Activated CD4-positive, alpha-beta T cell treated with anti-CD3 and anti-CD28 coated beads, Interleukin-2, amount 50 U/mL, for 4 hours (primary cell): Measurements from ENCODE around the gene TPM2.

Source experiments
- DNase-seq, 2 experiments: peaks; one replicate each; pipeline ENCODE4 v3.0.0-alpha.2; 2020

The TPM2 gene

GRCh38 chr9:35689542-35690293, at the start of gene TPM2:
Gene TPM2 (minus strand): TSS chr9:35689925. CDS start chr9:35689817, 108 bp downstream.
- DNase-seq = no peak

DNA sequence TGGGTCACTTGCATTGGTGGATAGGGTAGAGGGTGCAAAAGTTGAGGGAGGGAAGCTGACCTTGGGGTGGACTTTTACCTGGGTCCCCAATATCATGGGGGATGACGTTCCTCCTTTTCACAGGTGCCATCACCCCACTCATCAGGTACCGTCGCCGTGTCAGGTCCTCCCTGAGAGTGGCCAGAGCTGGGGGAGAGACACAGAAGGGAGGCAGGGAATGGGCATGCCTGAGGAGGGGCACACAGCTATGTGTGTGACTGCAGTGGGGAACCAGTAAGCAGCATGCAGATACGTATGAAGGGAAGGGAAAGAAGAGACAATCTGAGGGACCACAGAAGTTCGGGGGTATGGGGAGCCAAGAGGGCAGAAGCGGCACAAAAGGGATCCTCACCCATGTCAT, 49.2 kb upstream of the TPM2 start:
- DNase-seq = no peak

- DNase-seq = no peak
Observed at GRCh38 chr9:35738186-35738585, 48.5 kb upstream of the TPM2 start.

DNA sequence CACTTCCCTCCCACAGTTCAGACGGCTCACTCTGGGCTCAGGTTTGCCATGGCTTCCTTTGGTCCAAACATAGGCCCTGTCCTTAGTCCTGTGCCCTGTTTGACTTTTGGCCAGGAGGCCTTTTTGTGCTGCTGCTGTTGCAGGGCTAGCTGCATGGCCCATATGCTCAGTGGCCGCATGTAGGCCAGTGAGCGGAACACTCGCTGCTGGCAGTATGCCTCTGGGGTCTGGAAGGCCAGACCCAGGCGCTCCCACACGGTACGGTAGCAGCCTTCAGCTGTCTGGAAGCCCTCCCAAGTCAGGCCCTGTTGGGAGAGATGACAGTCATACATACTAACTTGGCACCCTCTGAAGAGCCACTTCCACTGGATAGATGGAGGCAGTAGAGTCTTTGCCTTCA, 47.4 kb upstream of the TPM2 start:
- DNase-seq = no peak

GRCh38 chr9:35736201-35736633, 46.5 kb upstream of the TPM2 start:
- peak; percentile 64 for DNase-seq

GRCh38 chr9:35734096-35734495, 44.4 kb upstream of the TPM2 start:
- no peak for DNase-seq

GRCh38 chr9:35732800-35733541, 43.2 kb upstream of the TPM2 start:
- DNase-seq = no peak

DNA sequence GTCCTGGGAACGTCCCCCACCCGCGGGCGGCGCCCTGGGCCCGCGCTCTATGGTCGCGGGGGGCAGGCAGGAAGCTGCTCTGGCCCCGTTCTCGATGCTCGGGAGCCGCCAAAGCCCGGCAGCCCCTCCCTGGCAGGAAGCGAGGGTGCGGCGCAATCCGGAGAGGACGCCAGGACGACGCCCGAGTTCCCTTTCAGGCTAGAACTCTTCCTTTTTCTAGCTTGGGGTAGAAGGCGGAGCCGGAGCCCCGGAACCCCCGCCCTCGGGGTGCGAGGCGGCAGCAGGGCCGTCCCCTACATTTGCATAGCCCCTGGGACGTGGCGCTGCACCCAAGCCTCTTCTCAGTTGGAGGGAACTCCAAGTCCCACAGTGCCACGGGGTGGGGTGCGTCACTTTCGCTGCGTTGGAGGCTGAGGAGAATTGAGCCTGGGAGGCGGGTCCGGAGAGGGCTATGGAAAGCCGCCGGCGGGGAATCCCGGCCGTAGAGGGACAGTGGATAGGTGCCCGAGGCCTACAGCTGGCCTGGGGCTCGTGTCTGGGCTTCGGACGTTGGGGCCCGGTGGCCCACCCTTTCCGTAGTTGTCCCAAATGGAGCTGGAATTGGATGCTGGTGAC, 42.6 kb upstream of the TPM2 start, which contains the start of the genes CREB3 and TLN1:
Gene CREB3, plus strand, starts transcription at position 482 of the 615 bp plus-strand sequence. Its CDS starts 107 bp downstream, at position 589.
Gene TLN1, minus strand, starts transcription at position 11 of the 615 bp plus-strand sequence. CDS start 6,501 bp downstream, outside the sequence.
- peak; percentile 94 to 95 for DNase-seq

DNA sequence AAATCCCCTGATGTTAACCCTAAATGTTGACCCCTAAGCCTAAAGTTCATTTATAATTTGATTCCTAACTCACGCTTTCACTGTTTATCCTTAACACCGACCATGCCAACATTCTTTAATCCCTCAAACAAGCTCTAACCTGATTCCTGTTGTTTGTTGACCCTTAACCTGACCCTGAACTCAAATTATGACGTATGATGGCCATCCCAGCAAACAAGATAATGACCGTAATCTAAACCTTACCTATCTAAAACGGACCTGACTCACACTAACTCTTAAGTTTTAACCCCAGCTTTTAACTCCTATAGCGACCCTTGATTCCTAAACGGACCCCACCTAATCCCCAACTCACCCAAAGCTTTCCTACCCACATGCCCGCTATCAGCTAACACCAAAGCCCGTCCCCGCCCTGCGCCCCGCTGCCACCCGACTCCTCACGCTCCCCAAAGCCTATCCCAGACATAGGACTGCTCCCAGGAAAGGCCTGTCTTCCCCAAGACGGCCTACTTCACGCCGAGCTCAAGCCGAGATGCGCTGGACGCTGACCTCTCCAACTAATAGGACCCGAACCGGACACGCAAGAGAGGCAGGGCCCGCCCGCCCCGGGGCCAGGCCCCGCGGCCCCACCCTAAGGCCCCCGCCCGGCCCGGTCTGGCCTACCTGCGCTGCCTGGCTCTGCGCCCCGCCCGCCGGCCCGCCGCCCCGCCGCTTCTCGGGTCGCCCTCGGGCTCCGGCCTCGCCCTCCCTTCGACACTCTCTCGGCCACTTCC, 41.9 kb upstream of the TPM2 start:
- DNase-seq = peak; percentile 9 to 28

GRCh38 chr9:35730486-35730854, 40.7 kb upstream of the TPM2 start:
- DNase-seq = no peak

DNA sequence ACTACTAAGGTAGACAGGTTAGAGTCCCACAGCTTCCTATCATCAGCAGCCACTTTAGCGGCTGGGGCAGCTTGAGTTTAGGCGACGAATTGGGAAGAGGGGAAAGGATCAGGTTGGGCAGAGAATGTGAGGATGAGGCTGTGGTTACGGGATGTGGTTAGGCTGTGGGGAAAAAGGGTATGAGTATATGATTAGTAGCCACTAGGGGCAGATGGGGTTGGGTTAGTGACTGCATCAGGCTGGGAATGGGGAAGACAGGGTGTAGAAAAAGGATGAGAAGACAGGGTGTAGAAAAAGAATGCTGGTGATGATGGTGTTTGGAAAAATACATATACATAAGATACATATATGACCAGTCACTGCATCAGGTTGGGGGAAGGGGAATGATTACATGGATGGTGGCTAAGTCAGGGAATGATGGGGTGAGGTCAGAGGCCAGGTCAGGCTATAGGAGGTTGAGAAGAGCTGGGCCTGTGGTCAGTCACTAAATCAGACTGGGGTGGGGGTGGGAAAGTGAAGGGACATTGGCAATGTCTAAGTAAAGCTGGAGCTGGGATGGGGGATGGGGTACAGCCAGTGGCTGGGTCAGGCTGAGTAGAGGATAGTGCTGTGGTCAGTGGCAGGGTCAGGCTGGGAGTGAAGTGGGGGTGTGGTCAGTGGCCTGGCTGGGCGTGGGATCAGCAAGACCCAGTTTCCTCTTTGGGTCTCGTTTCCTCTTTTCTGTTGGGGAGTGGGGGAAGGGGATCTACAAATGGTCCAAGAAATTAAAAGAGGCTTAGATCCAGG, 40.2 kb upstream of the TPM2 start:
- DNase-seq = no peak

GRCh38 chr9:35729101-35729500, 39.4 kb upstream of the TPM2 start:
- DNase-seq = no peak

GRCh38 chr9:35728041-35728971, 38.6 kb upstream of the TPM2 start:
- DNase-seq = no peak

DNA sequence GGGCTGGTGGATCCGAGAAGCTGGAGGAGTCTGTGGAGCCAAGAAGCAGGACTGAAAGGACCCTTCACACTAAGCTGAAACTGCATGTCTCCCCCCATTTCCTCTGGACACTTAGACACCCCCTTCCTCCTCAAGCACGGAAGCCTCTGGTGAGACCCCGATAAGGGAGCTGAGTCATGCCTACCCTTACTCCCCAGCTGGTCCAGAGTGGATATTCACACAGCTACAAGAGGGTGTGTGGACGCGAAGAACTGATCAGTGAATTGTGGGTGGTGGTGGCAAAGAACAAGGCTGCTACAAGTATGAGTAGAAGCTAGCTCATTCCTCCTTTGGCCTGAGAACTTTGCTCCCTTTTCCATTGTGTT, 37.9 kb upstream of the TPM2 start:
- no peak for DNase-seq

DNA sequence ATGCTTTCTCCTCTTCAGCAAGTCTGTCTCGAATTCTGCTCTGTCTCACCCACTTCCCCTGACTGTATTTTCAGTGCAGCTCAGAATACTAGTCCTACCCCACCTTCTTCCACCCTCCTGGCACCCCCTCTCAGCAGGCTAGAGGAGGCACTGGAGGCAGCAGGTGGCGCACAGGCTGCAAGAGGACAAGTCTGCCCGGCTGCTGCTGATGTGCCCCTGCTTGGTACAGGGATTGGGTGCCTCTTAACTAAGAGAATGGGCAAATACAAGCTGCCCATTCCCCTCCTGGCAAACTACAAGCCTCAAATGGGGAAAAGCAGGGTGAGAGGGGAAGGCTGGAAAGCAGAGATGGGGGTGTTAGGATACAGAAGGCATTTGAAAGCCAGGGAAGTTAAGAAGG, 37.2 kb upstream of the TPM2 start:
- peak; percentile 18 to 19 for DNase-seq

DNA sequence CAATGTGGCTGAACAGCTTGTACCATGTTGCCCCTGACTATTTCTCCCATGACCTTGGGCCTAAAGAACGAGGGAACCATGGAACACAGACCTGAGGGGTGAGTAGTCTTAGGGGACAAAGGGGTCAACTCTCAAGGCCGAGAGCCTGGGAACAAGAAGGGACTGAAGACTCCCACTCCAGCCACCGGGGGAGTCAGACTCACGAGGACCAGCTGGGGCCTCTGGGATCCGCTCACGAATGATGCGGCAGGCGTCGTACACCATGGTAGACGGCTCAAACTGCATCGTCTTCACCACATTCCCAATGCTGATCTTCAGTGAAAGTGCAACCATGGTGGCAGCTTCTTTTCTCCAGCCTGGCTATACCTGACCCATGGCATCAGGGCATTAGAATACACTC, 35.6 kb upstream of the TPM2 start:
- DNase-seq = no peak

- DNase-seq = no peak
Observed at GRCh38 chr9:35723908-35724307, 34.2 kb upstream of the TPM2 start.

GRCh38 chr9:35723426-35723825, 33.7 kb upstream of the TPM2 start:
- no peak for DNase-seq

DNA sequence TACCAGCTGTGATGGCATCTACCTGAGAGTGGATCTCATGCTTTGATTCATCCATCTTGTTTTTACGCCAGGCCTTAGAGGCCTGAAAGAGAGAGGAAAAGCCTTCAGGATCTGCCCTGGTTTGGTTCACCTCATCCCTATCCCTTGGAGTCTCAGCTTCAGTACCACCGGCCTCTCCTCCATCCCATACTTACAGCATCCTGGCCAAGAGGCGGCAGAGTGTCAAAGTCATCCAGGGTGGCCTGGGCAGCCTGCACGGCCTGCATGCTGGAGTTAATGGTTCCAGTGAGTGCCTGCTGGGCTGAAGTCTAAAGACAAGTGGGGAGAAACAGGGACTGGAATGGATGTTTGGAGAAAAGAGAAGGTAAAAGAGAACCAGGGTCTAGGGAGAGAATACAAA, 29.8 kb upstream of the TPM2 start:
- DNase-seq = no peak

GRCh38 chr9:35718721-35719511, 29.2 kb upstream of the TPM2 start:
- no peak for DNase-seq
